ENCODE measurements around the gene TMEM39B.

DNA sequence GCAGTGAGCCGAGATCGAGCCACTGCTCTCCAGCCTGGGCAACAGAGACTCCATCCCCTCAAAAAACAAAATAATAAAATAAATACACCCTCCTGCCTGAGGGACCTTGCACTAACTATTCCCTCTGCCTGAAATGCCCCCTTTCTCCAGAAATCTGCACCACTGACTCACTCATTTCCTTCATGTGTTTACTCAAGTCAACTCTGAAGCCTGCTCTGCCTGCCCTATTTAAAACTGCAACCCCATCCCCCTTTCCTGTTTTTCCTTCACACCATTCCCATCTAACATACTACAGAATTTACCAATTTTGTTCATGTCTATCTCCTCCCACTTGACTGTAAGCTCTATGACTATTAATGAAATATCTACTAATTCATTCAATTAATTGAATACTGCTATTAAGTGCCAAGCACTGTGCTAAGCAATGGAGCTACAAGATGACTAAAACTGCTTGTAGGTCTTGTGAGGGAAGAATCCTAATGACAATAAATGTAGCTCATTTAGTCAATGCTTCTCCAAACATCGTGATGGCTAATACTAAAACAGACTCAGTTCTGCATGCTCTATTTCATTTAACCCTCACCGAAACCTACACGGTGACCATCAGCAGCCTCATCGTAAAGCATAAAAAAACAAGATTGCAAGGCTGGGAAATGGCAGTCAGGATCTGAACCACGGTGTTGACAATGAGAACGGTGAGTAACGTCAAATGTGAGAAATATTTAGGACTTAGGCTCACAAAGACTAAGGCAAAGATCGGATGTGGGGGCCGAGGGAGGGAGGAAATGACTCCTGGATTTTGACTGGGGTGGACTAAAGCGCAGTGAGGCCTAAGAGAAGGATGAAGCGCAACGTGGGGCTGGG is 749 bp upstream of the TMEM39B start:
- TF ChIP-seq POLR2AphosphoS5 (IDR thresholded peaks at IDR 0.05) (no peak), POLR2A (IDR thresholded peaks at IDR 0.05) (no peak)
- TF ChIP-seq, protein P1, sequence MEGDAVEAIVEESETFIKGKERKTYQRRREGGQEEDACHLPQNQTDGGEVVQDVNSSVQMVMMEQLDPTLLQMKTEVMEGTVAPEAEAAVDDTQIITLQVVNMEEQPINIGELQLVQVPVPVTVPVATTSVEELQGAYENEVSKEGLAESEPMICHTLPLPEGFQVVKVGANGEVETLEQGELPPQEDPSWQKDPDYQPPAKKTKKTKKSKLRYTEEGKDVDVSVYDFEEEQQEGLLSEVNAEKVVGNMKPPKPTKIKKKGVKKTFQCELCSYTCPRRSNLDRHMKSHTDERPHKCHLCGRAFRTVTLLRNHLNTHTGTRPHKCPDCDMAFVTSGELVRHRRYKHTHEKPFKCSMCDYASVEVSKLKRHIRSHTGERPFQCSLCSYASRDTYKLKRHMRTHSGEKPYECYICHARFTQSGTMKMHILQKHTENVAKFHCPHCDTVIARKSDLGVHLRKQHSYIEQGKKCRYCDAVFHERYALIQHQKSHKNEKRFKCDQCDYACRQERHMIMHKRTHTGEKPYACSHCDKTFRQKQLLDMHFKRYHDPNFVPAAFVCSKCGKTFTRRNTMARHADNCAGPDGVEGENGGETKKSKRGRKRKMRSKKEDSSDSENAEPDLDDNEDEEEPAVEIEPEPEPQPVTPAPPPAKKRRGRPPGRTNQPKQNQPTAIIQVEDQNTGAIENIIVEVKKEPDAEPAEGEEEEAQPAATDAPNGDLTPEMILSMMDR (IDR thresholded peaks at IDR 0.05 in 8 of 11, conservative IDR thresholded peaks at IDR 0.05 in 3 of 11), result no peak

Measured in spleen (tissue), 7 donors.